Tibial nerve (tissue), 4 donors: Measurements from ENCODE around the gene CEMIP2. TPM values are rescaled to one million over a fixed set of nuclear protein-coding genes. Genes with fewer than 3 reads are reported as not detected.

Experiments used
- DNase-seq, 2 donors: peaks; one replicate each; pipeline ENCODE4 v3.0.0-alpha.2; 2019; ENCODE audit warnings: low spot score in 2 of 2
- H3K27ac ChIP-seq, 4 donors: fragments of 200-600 bp; sonication (generic) in 3 of 4; one replicate each; pipeline ENCODE4 v1.5.1; 2017 to 2019; ENCODE audit warnings: mild to moderate bottlenecking in 1 of 4
- H3K27me3 ChIP-seq, 2 donors: fragments of 200-600 bp; sonication (generic) in 1 of 2; one replicate each; pipeline versions ENCODE4 v1.5.1 to v1.6.0; 2017 to 2019
- H3K36me3 ChIP-seq, 3 donors: fragments of 200-600 bp; sonication (generic); one replicate each; pipeline ENCODE4 v1.5.1; 2018 to 2019
- H3K4me1 ChIP-seq, 4 donors: fragments of 200-600 bp; sonication (generic) in 3 of 4; one replicate each; pipeline ENCODE4 v1.5.1; 2017 to 2019
- H3K4me3 ChIP-seq, 4 donors: fragments of 200-600 bp; sonication (generic) in 3 of 4; one replicate each; pipeline ENCODE4 v1.5.1; 2017 to 2019; ENCODE audit warnings: mild to moderate bottlenecking in 1 of 4, moderate library complexity in 1 of 4
- H3K9me3 ChIP-seq, 4 donors: fragments of 200-600 bp; sonication (generic) in 3 of 4; one replicate each; pipeline ENCODE4 v1.5.1; 2017 to 2019
- EP300 ChIP-seq, 2 donors: sonication (generic); formaldehyde crosslinking; IDR thresholded peaks; one replicate each; pipeline ENCODE4 v1.6.1; 2017; ENCODE audit warnings: antibody characterized with exemption in 2 of 2, mild to moderate bottlenecking in 1 of 2
- POLR2A ChIP-seq, 2 donors: fragments of 450-650 bp; IDR thresholded peaks; one replicate each; pipeline ENCODE4 v1.6.1; 2017; ENCODE audit warnings: antibody characterized with exemption in 2 of 2, mild to moderate bottlenecking in 2 of 2, moderate library complexity in 2 of 2
- WGBS, 2 donors: methylation state at CpG; one replicate each; pipeline ENCODE4 v1.1.5; 2018; 5-methylcytosine and 5-hydroxymethylcytosine counted together
- total RNA-seq, 4 donors: library from RNA; depleted of rRNA; stranded (reverse); fragments of >200 nt; gene quantifications; one replicate each; pipeline ENCODE4 v1.1.0, GENCODE V29; 2016
- TF ChIP-seq, protein P1 (sequence below), 5 experiments: fragments of 200-600 bp in 3 of 5; fragments of 450-650 bp in 2 of 5; sonication (generic) in 3 of 5; IDR thresholded peaks; one replicate each; pipeline ENCODE4 v1.5.1; 2016 to 2019; ENCODE audit warnings: antibody characterized with exemption in 5 of 5, mild to moderate bottlenecking in 3 of 5, moderate library complexity in 2 of 5

Gene CEMIP2
- total RNA-seq, 4 donors from 2014 or later: 107 to 126 (median 118) TPM

DNA sequence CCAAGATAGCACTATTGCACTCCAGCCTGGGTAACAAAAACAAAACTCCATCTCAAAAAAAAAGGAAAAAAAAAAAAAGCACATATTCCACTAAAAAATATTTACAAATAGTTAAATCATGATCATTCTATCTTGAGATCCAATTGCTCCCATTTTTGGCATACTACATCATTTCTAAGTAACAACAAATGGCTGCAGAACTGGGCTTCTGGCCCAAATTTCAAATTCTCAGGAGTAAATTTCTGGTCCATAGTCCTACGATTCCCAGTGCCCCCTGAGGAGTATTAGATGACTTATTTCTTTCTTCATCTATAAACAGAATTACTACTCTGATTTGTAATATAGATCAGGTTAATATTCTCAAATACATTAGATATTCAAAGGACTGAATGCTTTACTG is 62.1 kb downstream of the CEMIP2 start:
- Histone ChIP-seq H3K27ac (no peak overlapping the region), H3K36me3 (peaks cover 2 to 67% (median 10%) of the 10 kb centered on the region in 3 donors), H3K4me1 (peaks cover 0 to 9% (median 0%) of the 10 kb centered on the region in 4 donors), H3K27me3 (no peaks in the 10 kb centered on the region), H3K9me3 (no peaks in the 10 kb centered on the region), H3K4me3 (no peak overlapping the region)
- WGBS, 2 donors: 26 to 35% methylated on average over 1 of the region's 1 CpG
- no peak for DNase-seq
- TF ChIP-seq POLR2A (IDR thresholded peaks at IDR 0.05): no peak
- no peak for TF ChIP-seq EP300 (IDR thresholded peaks at IDR 0.05)
- TF ChIP-seq, protein P1, sequence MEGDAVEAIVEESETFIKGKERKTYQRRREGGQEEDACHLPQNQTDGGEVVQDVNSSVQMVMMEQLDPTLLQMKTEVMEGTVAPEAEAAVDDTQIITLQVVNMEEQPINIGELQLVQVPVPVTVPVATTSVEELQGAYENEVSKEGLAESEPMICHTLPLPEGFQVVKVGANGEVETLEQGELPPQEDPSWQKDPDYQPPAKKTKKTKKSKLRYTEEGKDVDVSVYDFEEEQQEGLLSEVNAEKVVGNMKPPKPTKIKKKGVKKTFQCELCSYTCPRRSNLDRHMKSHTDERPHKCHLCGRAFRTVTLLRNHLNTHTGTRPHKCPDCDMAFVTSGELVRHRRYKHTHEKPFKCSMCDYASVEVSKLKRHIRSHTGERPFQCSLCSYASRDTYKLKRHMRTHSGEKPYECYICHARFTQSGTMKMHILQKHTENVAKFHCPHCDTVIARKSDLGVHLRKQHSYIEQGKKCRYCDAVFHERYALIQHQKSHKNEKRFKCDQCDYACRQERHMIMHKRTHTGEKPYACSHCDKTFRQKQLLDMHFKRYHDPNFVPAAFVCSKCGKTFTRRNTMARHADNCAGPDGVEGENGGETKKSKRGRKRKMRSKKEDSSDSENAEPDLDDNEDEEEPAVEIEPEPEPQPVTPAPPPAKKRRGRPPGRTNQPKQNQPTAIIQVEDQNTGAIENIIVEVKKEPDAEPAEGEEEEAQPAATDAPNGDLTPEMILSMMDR (IDR thresholded peaks at IDR 0.05): no peak

DNA sequence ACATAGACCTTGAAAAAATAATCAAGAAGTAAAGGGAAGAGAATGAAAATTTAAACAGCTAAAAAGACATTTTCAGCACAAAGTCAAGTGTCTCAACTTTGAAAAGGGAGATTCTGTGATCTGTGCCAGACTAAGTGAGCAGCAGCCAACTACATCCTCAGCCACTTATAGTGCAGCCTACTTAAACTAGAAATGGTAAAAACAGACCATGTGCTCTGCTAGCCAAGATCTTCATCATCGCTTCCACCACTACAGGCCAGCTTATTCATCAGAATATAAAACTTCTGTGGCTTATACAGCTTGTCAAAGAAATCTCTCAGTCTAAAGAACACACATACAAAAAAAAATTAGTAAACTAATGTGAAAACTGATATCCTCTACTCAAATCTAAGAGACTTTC is 63.5 kb downstream of the CEMIP2 start:
- no peak for DNase-seq
- WGBS, 2 donors: 42 to 56% methylated on average over 1 of the region's 1 CpG
- H3K27me3 ChIP-seq: no peaks in the 10 kb centered on the region
- no peak overlapping the region for H3K4me3 ChIP-seq
- no peak overlapping the region for H3K27ac ChIP-seq
- TF ChIP-seq EP300 (IDR thresholded peaks at IDR 0.05): no peak
- TF ChIP-seq POLR2A (IDR thresholded peaks at IDR 0.05): no peak
- TF ChIP-seq, protein P1 (IDR thresholded peaks at IDR 0.05): no peak
- H3K4me1 ChIP-seq: peaks cover 0 to 9% (median 0%) of the 10 kb centered on the region in 4 donors
- H3K36me3 ChIP-seq: peaks cover 0 to 67% (median 10%) of the 10 kb centered on the region in 3 donors
- no peaks in the 10 kb centered on the region for H3K9me3 ChIP-seq

DNA sequence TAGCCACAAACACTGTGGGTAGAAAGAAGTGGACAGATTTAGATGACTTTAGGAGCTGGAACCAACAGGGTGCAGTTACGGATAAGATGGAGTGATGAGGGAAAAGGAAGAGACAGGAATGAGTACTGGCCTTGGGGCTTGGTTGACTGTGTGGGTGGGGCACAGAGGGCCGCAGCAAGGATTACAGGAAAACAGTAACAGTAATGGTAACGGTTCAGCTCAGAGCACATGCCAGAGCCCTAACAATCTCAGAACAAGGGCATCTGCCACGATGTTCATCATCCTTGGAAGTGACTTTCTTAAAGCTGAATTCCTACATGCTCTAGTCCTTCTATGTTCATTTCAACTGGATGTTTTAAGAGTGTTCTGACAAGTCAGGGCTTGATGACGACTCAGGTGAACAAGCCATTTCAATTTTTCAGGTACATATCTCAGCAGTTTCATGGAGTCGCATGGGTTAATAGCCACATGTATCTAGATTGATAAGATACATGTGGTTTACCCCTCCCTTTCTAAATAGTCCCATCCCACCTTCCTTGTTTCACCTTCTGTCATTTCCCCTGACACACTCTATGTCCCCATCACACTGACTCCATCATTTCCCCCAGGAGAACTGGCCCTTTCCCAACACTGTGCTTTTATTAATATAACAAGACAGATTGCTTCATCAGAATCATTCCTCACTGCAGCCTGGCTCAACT is 65.0 kb downstream of the CEMIP2 start:
- Histone ChIP-seq H3K27ac (no peak overlapping the region), H3K4me3 (no peak overlapping the region), H3K36me3 (peaks cover 0 to 68% (median 10%) of the 10 kb centered on the region in 3 donors), H3K9me3 (no peaks in the 10 kb centered on the region), H3K4me1 (peaks cover 0 to 9% (median 0%) of the 10 kb centered on the region in 4 donors), H3K27me3 (no peaks in the 10 kb centered on the region)
- TF ChIP-seq EP300 (IDR thresholded peaks at IDR 0.05): peak in 1 of 2 donors; percentile 14
- TF ChIP-seq, protein P1 (IDR thresholded peaks at IDR 0.05): no peak
- TF ChIP-seq POLR2A (IDR thresholded peaks at IDR 0.05): no peak
- 91% methylated on average over 6 of the region's 6 CpGs for WGBS, 2 donors
- peak in 1 of 2 donors; percentile 33 for DNase-seq

DNA sequence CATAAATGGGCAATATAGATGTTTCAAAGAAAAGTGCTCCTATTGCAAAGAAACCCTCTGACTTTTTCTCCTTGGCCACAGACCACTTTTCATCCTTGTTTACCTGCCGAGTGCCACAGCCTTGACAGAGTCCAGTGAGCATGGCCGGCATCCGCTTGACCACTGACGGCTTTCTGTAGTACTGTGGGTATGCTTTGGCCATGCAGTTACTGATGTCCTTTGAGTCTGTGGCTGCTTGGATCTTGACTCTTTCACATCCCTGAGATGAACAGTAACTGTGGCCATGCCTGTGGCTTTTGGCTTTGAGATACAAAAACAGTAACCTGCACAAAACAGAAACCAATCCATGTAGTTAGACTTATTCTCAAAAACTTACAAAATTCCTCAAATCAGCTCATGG is 70.4 kb downstream of the CEMIP2 start:
- Histone ChIP-seq H3K9me3 (no peaks in the 10 kb centered on the region), H3K27me3 (no peaks in the 10 kb centered on the region), H3K36me3 (peaks cover 0 to 68% (median 4%) of the 10 kb centered on the region in 3 donors), H3K4me1 (no peaks in the 10 kb centered on the region), H3K4me3 (no peak overlapping the region), H3K27ac (no peak overlapping the region)
- 89 to 97% methylated on average over 4 of the region's 4 CpGs for WGBS, 2 donors
- no peak for DNase-seq
- TF ChIP-seq POLR2A (IDR thresholded peaks at IDR 0.05) (no peak), EP300 (IDR thresholded peaks at IDR 0.05) (no peak)
- TF ChIP-seq, protein P1 (IDR thresholded peaks at IDR 0.05): no peak

DNA sequence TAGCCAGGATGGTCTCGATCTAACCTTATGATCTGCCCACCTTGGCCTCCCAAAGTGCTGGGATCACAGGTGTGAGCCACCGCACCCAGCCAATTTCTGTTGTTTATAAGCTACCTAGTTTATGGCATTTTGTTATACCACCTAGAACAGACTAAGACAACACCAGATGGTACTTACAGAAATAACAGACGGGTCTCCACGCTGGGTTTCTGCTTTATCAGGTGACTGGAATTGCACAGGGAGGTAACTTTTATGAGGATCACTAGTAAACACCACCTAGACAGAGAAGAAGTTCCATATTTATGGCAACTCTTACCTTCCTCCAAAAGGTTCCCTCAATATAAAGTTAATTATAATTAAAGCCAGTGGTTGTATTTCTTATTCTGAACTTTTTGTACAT is 74.0 kb downstream of the CEMIP2 start:
- no peak overlapping the region for H3K4me3 ChIP-seq
- H3K4me1 ChIP-seq: no peaks in the 10 kb centered on the region
- no peaks in the 10 kb centered on the region for H3K9me3 ChIP-seq
- WGBS, 2 donors: 98 to 99% methylated on average over 4 of the region's 4 CpGs
- no peak for DNase-seq
- no peaks in the 10 kb centered on the region for H3K27me3 ChIP-seq
- H3K27ac ChIP-seq: no peak overlapping the region
- H3K36me3 ChIP-seq: peaks cover 0 to 56% (median 9%) of the 10 kb centered on the region in 3 donors
- TF ChIP-seq, protein P1 (IDR thresholded peaks at IDR 0.05): no peak
- TF ChIP-seq EP300 (IDR thresholded peaks at IDR 0.05) (no peak), POLR2A (IDR thresholded peaks at IDR 0.05) (no peak)
